IPS DF 6.9 (cell line): Measurements from ENCODE around the gene ACAD11.
A peak's percentile ranks its signal among the peaks of the same experiment; 100 is the strongest.

Experiments used
- DNase-seq: peaks from one replicate; pipeline ENCODE4 v3.0.0-alpha.2; 2013; ENCODE audit warnings: low read depth, low spot score
- H3K27ac ChIP-seq: one replicate; pipeline ENCODE4 v1.5.1; 2013; ENCODE audit warnings: low read length, control low read depth
- H3K27me3 ChIP-seq: 2 replicates; pipeline ENCODE4 v1.6.1; 2013; ENCODE audit warnings: mild to moderate bottlenecking, low read length; ENCODE audit not compliant: control insufficient read depth, insufficient read depth
- H3K36me3 ChIP-seq: 2 replicates; pipeline ENCODE4 v1.6.1; 2013; ENCODE audit warnings: low read length; ENCODE audit not compliant: control insufficient read depth, insufficient read depth
- H3K4me1 ChIP-seq: 2 replicates; pipeline ENCODE4 v1.6.1; 2013; ENCODE audit warnings: low read length; ENCODE audit not compliant: control insufficient read depth, insufficient read depth
- H3K4me3 ChIP-seq: 2 replicates; pipeline ENCODE4 v1.5.1; 2013; ENCODE audit warnings: mild to moderate bottlenecking, low read length
- H3K9me3 ChIP-seq: 2 replicates; pipeline ENCODE4 v1.6.1; 2013; ENCODE audit warnings: low read length, inconsistent platforms; ENCODE audit not compliant: control insufficient read depth, insufficient read depth
- WGBS: extraction: QIAGEN DNeasy Blood & Tissue Kit; methylation state at CpG from one replicate; pipeline ENCODE4 v1.1.7; 2013; ENCODE audit warnings: mixed read lengths, missing lambda C conversion rate; ENCODE audit not compliant: insufficient read length, insufficient coverage; 5-methylcytosine and 5-hydroxymethylcytosine counted together

The ACAD11 gene

GRCh38 chr3:132665230-132665745 is 5.7 kb upstream of the ACAD11 start:
- H3K9me3 ChIP-seq, result no peaks in the 10 kb centered on the region
- no peaks in the 10 kb centered on the region; the same call in 1 of the 2 replicates for H3K36me3 ChIP-seq
- no peak overlapping the region for H3K4me3 ChIP-seq
- no CpG with 5 or more reads among the region's 3 CpGs for WGBS
- H3K27me3 ChIP-seq, result no peaks in the 10 kb centered on the region
- no peaks in the 10 kb centered on the region for H3K4me1 ChIP-seq
- DNase-seq, result no peak
- H3K27ac ChIP-seq, result no peak overlapping the region

DNA sequence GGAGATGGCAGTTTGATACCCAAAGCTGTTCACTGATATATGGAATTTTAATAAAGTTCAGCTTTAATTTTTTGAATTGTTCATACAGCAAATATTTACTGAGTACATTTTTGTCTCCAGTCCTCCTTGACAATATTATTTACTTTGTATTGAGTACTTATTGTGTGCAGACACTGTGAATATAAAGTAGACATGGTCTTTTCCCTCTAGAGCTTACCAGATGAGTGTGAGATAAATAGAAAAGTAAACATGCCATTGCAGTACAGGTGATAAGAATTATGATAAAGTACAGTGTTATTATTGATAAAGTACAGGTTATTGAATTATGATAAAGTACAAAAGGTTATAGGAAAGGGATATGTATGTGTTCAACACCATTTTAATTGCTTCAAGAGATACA is 2.6 kb upstream of the ACAD11 start:
- DNase-seq, result no peak
- Histone ChIP-seq H3K9me3 (no peaks in the 10 kb centered on the region), H3K4me1 (no peaks in the 10 kb centered on the region), H3K4me3 (no peak overlapping the region), H3K27me3 (no peaks in the 10 kb centered on the region), H3K27ac (no peak overlapping the region), H3K36me3 (no peaks in the 10 kb centered on the region; the same call in 1 of the 2 replicates)

DNA sequence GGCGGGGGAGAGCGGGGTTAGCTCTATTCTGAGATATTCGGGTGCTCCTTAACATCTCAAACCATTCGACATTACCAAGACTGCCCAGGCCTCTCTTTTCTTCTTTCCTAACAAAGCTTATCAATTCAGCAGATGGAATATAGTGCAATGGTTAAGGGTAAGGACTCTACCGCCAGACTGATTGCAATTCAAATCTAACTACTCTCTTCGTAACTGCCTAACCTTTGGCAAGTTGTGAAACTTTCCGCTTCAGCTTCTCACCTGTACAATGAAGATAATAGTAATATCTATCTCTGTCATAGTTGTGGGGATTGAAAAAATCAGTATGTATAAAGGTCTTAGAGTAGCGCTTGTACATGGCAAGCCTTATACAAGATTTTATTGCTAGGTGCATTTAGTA is 1.5 kb upstream of the ACAD11 start:
- no CpG with 5 or more reads among the region's 8 CpGs for WGBS
- H3K9me3 ChIP-seq, result no peaks in the 10 kb centered on the region
- H3K36me3 ChIP-seq, result no peaks in the 10 kb centered on the region
- peak overlapping the region; percentile 80; the same call in 1 of the 2 replicates for H3K4me3 ChIP-seq
- H3K4me1 ChIP-seq, result no peaks in the 10 kb centered on the region
- no peak overlapping the region for H3K27ac ChIP-seq
- DNase-seq, result no peak
- H3K27me3 ChIP-seq, result no peaks in the 10 kb centered on the region

DNA sequence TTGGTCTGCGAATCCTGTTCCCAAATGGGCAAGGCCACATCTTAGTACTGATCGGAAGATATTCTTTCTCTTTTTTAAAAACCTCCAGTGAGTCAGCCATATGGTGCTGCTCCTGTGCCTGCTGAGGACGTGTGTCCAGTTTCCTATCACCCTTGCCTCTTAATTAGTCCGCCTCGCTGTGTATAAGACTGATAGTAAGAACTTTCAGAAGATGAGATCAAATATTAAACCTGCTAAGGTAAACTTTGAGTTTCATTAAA is 1.1 kb upstream of the ACAD11 start:
- Histone ChIP-seq H3K4me3 (peak overlapping the region; percentile 80), H3K9me3 (no peaks in the 10 kb centered on the region), H3K27ac (no peak overlapping the region), H3K27me3 (no peaks in the 10 kb centered on the region), H3K4me1 (no peaks in the 10 kb centered on the region), H3K36me3 (no peaks in the 10 kb centered on the region)
- no peak for DNase-seq
- no CpG with 5 or more reads among the region's 5 CpGs for WGBS

GRCh38 chr3:132660052-132660810 is 622 bp upstream of the ACAD11 start, which contains the start of gene UBA5:
UBA5 (plus strand) TSS chr3:132660329; CDS start chr3:132660538, 209 bp downstream.
- no peaks in the 10 kb centered on the region for H3K27me3 ChIP-seq
- H3K9me3 ChIP-seq, result no peaks in the 10 kb centered on the region
- H3K36me3 ChIP-seq, result no peaks in the 10 kb centered on the region
- DNase-seq, result no peak
- H3K4me1 ChIP-seq, result no peaks in the 10 kb centered on the region
- no CpG with 5 or more reads among the region's 64 CpGs for WGBS
- peak within 1 kb of the TSS; percentile 80 for H3K4me3 ChIP-seq
- H3K27ac ChIP-seq, result no peak within 1 kb of the TSS

GRCh38 chr3:132659000-132659364 is 627 bp downstream of the ACAD11 start:
- WGBS, result no CpG with 5 or more reads among the region's 7 CpGs
- DNase-seq, result no peak

GRCh38 chr3:132657869-132658747 is 1.5 kb downstream of the ACAD11 start:
- H3K27ac ChIP-seq, result no peak overlapping the region
- no peaks in the 10 kb centered on the region for H3K9me3 ChIP-seq
- no peaks in the 10 kb centered on the region for H3K36me3 ChIP-seq
- H3K27me3 ChIP-seq, result no peaks in the 10 kb centered on the region
- no CpG with 5 or more reads among the region's 8 CpGs for WGBS
- H3K4me3 ChIP-seq, result no peak overlapping the region
- no peaks in the 10 kb centered on the region for H3K4me1 ChIP-seq
- no peak for DNase-seq

More at GRCh38 chr3:132659000-132659364, 627 bp downstream of the ACAD11 start:
- Histone ChIP-seq H3K27me3 (no peaks in the 10 kb centered on the region), H3K27ac (no peak overlapping the region), H3K36me3 (no peaks in the 10 kb centered on the region), H3K9me3 (no peaks in the 10 kb centered on the region), H3K4me3 (peak overlapping the region; percentile 80; the same call in 1 of the 2 replicates), H3K4me1 (no peaks in the 10 kb centered on the region)

GRCh38 chr3:132655471-132655870 is 4.1 kb downstream of the ACAD11 start:
- no peak for DNase-seq
- no peaks in the 10 kb centered on the region for H3K36me3 ChIP-seq
- H3K27ac ChIP-seq, result no peak overlapping the region
- H3K4me1 ChIP-seq, result no peaks in the 10 kb centered on the region
- no CpG with 5 or more reads among the region's 2 CpGs for WGBS
- no peaks in the 10 kb centered on the region for H3K27me3 ChIP-seq
- no peak overlapping the region for H3K4me3 ChIP-seq
- no peaks in the 10 kb centered on the region for H3K9me3 ChIP-seq

DNA sequence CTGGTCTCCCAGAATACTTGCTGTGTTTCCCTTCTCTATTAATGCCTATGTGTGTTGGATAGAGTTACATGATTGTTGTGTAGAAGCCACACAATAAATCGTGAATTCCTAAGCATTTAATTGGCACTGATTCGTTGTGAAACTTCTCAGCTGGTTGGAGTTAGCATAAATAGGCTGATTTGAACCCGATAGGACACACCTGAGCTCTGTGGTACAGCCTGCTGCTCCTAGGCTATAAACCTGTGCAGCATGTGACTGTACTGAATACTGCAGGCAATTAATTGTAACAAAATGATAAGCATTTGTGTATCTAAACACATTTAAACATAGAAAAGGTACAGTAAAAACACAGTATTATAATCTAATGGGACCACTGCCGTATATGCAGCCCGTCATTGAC is 4.9 kb downstream of the ACAD11 start:
- Histone ChIP-seq H3K9me3 (no peaks in the 10 kb centered on the region), H3K36me3 (no peaks in the 10 kb centered on the region), H3K4me3 (no peak overlapping the region), H3K27ac (no peak overlapping the region), H3K4me1 (no peaks in the 10 kb centered on the region), H3K27me3 (no peaks in the 10 kb centered on the region)
- no CpG with 5 or more reads among the region's 5 CpGs for whole genome bisulfite sequencing
- DNase-seq, result no peak

DNA sequence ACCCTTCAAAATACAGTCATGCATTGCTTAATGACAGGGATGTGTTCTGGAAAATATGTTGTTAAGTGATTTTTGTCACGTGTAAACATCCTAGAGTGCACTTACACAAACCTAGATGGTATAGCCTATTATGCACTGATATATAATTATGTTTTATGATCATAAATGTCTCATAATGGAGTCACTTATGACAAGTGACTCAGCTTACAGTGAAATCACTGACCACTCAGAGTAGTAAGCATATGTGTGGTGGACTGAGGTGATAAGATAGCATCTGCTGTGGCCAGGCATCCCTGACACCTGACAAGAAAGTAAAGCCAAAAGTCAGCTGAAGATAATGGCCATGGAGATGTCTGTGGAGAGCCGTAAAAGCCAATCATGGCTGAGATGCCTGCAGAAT is 5.4 kb downstream of the ACAD11 start:
- Histone ChIP-seq H3K36me3 (no peaks in the 10 kb centered on the region), H3K4me3 (no peak overlapping the region), H3K4me1 (no peaks in the 10 kb centered on the region), H3K27me3 (no peaks in the 10 kb centered on the region), H3K9me3 (no peaks in the 10 kb centered on the region), H3K27ac (no peak overlapping the region)
- DNase-seq, result no peak
- WGBS, result no CpG with 5 or more reads among the region's 2 CpGs
